HepG2 (cell line): ENCODE measurements around the gene ABTB2. TPM values are rescaled to one million over a fixed set of nuclear protein-coding genes. Genes with fewer than 3 reads are reported as not detected.

ENCODE experiments used
- HES4 ChIP-seq: sonication (generic); formaldehyde crosslinking; IDR thresholded peaks from 2 replicates; pipeline ENCODE4 v1.9.0; 2021; ENCODE audit warnings: mild to moderate bottlenecking, missing genetic modification reagents, borderline replicate concordance
- KDM5B ChIP-seq: sonication (generic); formaldehyde crosslinking; IDR thresholded peaks from 2 replicates; pipeline ENCODE4 v1.4.0; 2020; ENCODE audit warnings: missing genetic modification reagents, mild to moderate bottlenecking, borderline replicate concordance
- REXO4 ChIP-seq: sonication (generic); formaldehyde crosslinking; IDR thresholded peaks from 2 replicates; pipeline ENCODE4 v1.8.0; 2022; ENCODE audit warnings: missing genetic modification reagents, mild to moderate bottlenecking, borderline replicate concordance
- SALL1 ChIP-seq: sonication (generic); formaldehyde crosslinking; IDR thresholded peaks from 2 replicates; pipeline ENCODE4 v1.8.0; 2022; ENCODE audit warnings: mild to moderate bottlenecking, missing genetic modification reagents
- SIX1 ChIP-seq: sonication (generic); formaldehyde crosslinking; IDR thresholded peaks from 2 replicates; pipeline ENCODE4 v1.4.0; 2020; ENCODE audit warnings: missing genetic modification reagents, borderline replicate concordance
- SNAPC2 ChIP-seq: sonication (generic); formaldehyde crosslinking; IDR thresholded peaks from 2 replicates; pipeline ENCODE4 v1.8.1; 2022; ENCODE audit warnings: mild to moderate bottlenecking, missing genetic modification reagents
- TBX2 ChIP-seq: sonication (generic); formaldehyde crosslinking; IDR thresholded peaks from 2 replicates; pipeline ENCODE4 v1.5.0; 2020; ENCODE audit warnings: missing genetic modification reagents, mild to moderate bottlenecking, borderline replicate concordance
- ZNF17 ChIP-seq: sonication (generic); formaldehyde crosslinking; IDR thresholded peaks from 2 replicates; pipeline ENCODE4 v1.5.0; 2020; ENCODE audit warnings: mild to moderate bottlenecking, missing genetic modification reagents
- ZNF33B ChIP-seq: sonication (generic); formaldehyde crosslinking; IDR thresholded peaks from 2 replicates; pipeline ENCODE4 v1.5.1; 2020; ENCODE audit warnings: mild to moderate bottlenecking, missing genetic modification reagents
- ZNF501 ChIP-seq: sonication (generic); formaldehyde crosslinking; IDR thresholded peaks from 2 replicates; pipeline ENCODE4 v1.5.1; 2020; ENCODE audit warnings: mild to moderate bottlenecking, moderate library complexity, missing genetic modification reagents
- ZNF768 ChIP-seq: sonication (generic); formaldehyde crosslinking; IDR thresholded peaks from 2 replicates; pipeline ENCODE4 v1.4.0; 2020; ENCODE audit warnings: missing genetic modification reagents
- polyA plus RNA-seq, 8 experiments: library from polyadenylated mRNA; depleted of rRNA in 3 of 8; stranded (reverse) in 7 of 8; unstranded in 1 of 8; fragments of >200 nt; fragmentation: Illumina TruSeq in 4 of 8; extraction: Trizol in 4 of 8; gene quantifications; 2 replicates each; pipeline versions ENCODE4 v1.2.1 to v1.2.3, GENCODE V29; 2011 to 2016; ENCODE audit warnings: low read depth in 4 of 8, missing spikeins in 1 of 8, mixed read lengths in 1 of 8; ENCODE audit not compliant: insufficient read depth in 1 of 8
- total RNA-seq, 5 experiments: library from RNA; depleted of rRNA; stranded (reverse); fragments of >200 nt; fragmentation: Illumina TruSeq; extraction: Trizol; gene quantifications; 2 replicates each; pipeline ENCODE4 v1.2.3, GENCODE V29; 2016; ENCODE audit warnings: low read depth in 1 of 5
- TF ChIP-seq, protein P1 (sequence below): sonication (generic); formaldehyde crosslinking; IDR thresholded peaks from 2 replicates; pipeline ENCODE4 v1.5.0; 2020; ENCODE audit warnings: missing genetic modification reagents
- TF ChIP-seq, protein P2 (sequence below): sonication (generic); formaldehyde crosslinking; IDR thresholded peaks from 2 replicates; pipeline ENCODE4 v1.8.1; 2022; ENCODE audit warnings: low read depth, mild to moderate bottlenecking, missing genetic modification reagents
- TF ChIP-seq, protein P3 (sequence below): IDR thresholded peaks from 2 replicates; pipeline ENCODE4 v1.6.1; 2016; ENCODE audit warnings: mild to moderate bottlenecking, missing biosample characterization, missing genetic modification reagents
- TF ChIP-seq, protein P4 (sequence below): sonication (generic); formaldehyde crosslinking; IDR thresholded peaks from 2 replicates; pipeline ENCODE4 v1.4.0; 2020; ENCODE audit warnings: mild to moderate bottlenecking, missing genetic modification reagents

Gene ABTB2
- total and polyA plus RNA-seq, 2 of the 13 experiments (the other 11 are each of a cell fraction or from before 2014, with no cell fraction given): 5.1 to 15.4 TPM

DNA sequence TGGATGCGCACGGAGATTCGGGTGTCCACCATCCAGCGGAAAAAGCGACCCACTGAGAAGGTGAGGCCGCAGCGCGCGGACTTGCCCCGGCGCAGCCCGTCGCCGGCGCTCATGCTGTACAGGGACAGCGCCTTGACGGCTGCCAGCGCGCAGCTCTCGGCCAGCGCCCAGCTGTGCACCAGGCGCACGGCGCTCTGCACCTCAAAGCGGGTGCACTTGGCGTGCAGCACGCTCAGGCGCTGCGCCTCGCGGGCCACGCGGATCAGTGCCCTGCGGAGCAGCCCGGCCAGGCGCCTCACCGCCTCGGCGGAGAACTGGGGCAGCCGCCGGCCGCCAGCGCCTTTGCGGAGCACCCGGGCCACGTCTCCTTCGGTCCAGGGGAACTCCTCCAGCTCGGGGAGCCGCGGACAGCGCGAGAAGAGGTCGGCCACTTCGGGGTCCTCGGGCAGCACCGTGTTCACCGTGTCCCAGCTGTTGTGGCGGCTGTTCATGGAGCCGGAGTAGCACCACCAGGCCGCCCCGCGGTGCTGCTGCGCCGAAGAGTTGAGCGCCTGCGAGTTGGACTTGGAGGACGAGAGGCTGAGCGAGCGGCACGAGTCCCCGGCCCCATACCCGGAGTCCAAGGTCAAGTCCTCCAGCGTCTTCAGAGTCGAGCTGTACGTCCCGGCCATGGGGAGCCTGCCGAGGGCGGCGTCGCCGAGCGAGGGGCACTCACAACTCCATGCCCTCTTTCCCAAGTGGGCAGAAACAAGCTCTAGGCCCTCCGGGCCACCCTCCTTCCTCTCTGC lies 703 bp downstream of the ABTB2 start (continued):
- TF ChIP-seq, protein P1, sequence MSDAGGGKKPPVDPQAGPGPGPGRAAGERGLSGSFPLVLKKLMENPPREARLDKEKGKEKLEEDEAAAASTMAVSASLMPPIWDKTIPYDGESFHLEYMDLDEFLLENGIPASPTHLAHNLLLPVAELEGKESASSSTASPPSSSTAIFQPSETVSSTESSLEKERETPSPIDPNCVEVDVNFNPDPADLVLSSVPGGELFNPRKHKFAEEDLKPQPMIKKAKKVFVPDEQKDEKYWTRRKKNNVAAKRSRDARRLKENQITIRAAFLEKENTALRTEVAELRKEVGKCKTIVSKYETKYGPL: no peak
- no peak for TF ChIP-seq SIX1 (CRISPR knock-in tag)
- TF ChIP-seq, protein P2, sequence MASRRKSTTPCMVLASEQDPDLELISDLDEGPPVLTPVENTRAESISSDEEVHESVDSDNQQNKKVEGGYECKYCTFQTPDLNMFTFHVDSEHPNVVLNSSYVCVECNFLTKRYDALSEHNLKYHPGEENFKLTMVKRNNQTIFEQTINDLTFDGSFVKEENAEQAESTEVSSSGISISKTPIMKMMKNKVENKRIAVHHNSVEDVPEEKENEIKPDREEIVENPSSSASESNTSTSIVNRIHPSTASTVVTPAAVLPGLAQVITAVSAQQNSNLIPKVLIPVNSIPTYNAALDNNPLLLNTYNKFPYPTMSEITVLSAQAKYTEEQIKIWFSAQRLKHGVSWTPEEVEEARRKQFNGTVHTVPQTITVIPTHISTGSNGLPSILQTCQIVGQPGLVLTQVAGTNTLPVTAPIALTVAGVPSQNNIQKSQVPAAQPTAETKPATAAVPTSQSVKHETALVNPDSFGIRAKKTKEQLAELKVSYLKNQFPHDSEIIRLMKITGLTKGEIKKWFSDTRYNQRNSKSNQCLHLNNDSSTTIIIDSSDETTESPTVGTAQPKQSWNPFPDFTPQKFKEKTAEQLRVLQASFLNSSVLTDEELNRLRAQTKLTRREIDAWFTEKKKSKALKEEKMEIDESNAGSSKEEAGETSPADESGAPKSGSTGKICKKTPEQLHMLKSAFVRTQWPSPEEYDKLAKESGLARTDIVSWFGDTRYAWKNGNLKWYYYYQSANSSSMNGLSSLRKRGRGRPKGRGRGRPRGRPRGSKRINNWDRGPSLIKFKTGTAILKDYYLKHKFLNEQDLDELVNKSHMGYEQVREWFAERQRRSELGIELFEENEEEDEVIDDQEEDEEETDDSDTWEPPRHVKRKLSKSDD (CRISPR knock-in tag): 0 out of 2 replicates have a peak, but pooled peaks have one; percentile 53
- peak; percentile 39; the same call in 1 of the 2 replicates for TF ChIP-seq ZNF768 (CRISPR knock-in tag)
- peak; percentile 34; the same call in 1 of the 2 replicates for TF ChIP-seq HES4 (CRISPR knock-in tag)
- no peak for TF ChIP-seq ZNF17
- TF ChIP-seq TBX2 (CRISPR knock-in tag): peak; percentile 34; the same call in 1 of the 2 replicates
- TF ChIP-seq, protein P3, sequence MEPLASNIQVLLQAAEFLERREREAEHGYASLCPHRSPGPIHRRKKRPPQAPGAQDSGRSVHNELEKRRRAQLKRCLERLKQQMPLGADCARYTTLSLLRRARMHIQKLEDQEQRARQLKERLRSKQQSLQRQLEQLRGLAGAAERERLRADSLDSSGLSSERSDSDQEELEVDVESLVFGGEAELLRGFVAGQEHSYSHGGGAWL: peak; percentile 70
- 0 out of 2 replicates have a peak, but pooled peaks have one; percentile 61 for TF ChIP-seq ZNF33B (CRISPR knock-in tag)
- TF ChIP-seq, protein P4, sequence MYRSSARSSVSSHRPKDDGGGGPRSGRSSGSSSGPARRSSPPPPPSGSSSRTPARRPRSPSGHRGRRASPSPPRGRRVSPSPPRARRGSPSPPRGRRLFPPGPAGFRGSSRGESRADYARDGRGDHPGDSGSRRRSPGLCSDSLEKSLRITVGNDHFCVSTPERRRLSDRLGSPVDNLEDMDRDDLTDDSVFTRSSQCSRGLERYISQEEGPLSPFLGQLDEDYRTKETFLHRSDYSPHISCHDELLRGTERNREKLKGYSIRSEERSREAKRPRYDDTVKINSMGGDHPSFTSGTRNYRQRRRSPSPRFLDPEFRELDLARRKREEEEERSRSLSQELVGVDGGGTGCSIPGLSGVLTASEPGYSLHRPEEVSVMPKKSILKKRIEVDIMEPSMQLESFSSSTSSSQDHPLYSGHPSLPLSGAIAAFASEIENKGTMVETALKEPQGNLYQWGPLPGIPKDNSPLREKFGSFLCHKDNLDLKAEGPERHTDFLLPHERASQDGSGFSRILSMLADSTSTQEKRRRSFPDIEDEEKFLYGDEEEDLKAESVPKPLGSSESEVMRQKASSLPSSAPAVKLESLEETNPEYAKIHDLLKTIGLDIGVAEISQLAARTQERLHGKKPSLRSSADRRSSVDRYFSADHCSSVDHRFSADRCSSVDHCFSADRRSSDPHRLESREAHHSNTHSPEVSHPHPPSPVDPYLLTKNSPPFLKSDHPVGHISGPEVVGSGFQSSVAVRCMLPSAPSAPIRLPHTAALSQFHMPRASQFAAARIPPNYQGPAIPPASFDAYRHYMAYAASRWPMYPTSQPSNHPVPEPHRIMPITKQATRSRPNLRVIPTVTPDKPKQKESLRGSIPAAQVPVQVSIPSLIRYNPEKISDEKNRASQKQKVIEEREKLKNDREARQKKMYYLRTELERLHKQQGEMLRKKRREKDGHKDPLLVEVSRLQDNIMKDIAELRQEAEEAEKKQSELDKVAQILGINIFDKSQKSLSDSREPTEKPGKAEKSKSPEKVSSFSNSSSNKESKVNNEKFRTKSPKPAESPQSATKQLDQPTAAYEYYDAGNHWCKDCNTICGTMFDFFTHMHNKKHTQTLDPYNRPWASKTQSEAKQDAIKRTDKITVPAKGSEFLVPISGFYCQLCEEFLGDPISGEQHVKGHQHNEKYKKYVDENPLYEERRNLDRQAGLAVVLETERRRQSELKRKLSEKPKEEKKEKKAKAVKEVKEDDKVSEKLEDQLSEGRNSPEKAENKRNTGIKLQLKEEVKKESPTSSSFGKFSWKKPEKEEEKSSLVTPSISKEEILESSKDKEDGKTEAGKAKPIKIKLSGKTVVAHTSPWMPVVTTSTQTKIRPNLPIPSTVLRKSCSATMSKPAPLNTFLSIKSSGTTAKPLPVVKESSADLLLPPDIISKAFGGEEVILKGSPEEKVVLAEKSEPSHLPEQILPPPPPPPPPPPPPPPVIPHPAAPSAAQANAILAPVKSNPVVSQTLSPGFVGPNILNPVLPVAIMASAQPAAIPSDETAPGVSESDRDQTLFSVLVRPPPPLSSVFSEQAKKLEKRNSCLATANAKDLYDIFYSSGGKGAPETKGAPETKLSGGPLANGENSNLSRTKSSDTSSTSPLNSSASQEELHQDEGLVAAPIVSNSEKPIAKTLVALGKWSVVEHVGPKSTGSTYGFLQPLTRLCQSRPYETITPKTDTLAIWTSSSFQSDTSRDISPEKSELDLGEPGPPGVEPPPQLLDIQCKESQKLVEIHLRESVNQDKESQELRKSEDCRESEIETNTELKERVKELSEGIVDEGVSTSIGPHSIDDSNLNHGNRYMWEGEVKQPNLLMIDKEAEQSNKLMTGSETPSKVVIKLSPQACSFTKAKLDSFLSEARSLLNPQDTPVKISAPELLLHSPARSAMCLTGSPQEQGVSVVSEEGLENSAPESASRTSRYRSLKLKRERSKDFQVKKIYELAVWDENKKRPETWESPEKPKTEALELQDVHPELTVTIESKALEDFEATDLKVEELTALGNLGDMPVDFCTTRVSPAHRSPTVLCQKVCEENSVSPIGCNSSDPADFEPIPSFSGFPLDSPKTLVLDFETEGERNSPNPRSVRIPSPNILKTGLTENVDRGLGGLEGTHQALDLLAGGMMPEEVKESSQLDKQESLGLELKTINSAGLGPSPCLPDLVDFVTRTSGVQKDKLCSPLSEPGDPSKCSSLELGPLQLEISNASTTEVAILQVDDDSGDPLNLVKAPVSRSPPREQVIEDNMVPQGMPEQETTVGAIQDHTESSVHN (CRISPR knock-in tag): 0 out of 2 replicates have a peak, but pooled peaks have one; percentile 40
- 0 out of 2 replicates have a peak, but pooled peaks have one; percentile 42 for TF ChIP-seq ZNF501 (CRISPR knock-in tag)
- no peak for TF ChIP-seq SNAPC2
- peak; percentile 93 for TF ChIP-seq KDM5B (CRISPR knock-in tag)
- peak; percentile 80; the same call in 1 of the 2 replicates for TF ChIP-seq REXO4 (CRISPR knock-in tag)
- TF ChIP-seq SALL1: peak; percentile 40; the same call in 1 of the 2 replicates
